ENCODE results near the gene EP300.
"Not testable (repeated sequence)": the region's sequence is repeated elsewhere in the genome, so short reads cannot be mapped to it uniquely, and the experiment has no call there.

The EP300 gene

DNA sequence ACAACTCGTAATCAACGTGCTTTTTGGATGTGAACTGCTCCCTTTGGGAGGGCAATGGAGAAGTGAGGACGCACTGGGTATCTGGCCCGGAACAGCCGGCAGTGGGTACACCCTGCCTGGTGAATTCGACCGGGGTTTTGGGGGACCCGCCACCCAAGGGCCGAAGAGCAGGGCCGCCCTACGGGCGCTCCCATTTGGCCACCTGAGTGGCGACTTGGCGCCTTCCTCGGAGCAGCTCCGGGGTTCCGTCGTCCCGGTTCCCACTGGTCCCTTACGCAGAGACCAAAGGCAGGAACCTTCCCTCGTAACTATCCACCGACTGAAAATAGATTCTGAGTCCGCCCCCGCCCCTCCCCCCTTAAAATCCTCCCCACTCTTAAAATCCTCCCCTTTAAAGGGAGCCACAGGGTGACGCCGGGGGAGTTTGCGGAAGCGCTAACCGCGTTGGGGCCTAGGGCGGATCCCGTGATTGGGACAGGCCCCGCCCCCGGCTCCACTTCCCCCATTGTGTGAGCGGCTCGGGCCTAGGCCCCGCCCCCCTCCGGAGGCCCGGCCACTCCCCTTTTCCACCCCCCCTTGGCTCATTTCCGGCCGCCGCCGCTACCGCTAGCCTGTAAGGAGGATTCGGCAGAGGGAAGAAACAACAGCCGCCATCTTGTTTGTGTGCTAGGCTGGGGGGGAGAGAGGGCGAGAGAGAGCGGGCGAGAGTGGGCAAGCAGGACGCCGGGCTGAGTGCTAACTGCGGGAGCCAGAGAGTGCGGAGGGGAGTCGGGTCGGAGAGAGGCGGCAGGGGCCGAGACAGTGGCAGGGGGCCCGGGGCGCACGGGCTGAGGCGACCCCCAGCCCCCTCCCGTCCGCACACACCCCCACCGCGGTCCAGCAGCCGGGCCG, 1.0 kb upstream of the EP300 start:
- DNase-seq = peak; percentile 89

- DNase-seq = no peak
Observed at GRCh38 chr22:41092847-41093411, 537 bp downstream of the EP300 start.

GRCh38 chr22:41094041-41094593, 1.7 kb downstream of the EP300 start:
- peak; percentile 10 for DNase-seq

GRCh38 chr22:41096391-41096790, 4.0 kb downstream of the EP300 start:
- DNase-seq = no peak

- no peak for DNase-seq
Observed at GRCh38 chr22:41096841-41097240, 4.4 kb downstream of the EP300 start.

DNA sequence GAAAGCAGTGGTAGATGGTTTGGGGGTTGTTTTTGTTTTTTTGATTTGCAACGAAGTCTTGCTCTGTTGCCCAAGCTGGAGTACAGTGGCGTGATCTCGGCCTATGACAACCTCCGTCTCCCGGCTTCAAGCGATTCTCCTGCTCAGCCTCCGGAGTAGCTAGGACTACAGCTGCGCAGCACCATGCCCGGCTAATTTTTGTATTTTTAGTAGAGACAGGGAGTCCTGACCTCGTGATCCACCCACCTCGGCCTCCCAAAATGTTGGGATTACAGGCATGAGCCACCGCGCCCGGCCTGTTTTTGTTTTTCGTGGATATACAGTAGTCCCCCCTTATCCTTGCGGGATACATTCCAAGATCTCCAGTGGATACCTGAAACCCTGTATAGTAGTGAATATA, 6.6 kb downstream of the EP300 start:
- DNase-seq = no peak

DNA sequence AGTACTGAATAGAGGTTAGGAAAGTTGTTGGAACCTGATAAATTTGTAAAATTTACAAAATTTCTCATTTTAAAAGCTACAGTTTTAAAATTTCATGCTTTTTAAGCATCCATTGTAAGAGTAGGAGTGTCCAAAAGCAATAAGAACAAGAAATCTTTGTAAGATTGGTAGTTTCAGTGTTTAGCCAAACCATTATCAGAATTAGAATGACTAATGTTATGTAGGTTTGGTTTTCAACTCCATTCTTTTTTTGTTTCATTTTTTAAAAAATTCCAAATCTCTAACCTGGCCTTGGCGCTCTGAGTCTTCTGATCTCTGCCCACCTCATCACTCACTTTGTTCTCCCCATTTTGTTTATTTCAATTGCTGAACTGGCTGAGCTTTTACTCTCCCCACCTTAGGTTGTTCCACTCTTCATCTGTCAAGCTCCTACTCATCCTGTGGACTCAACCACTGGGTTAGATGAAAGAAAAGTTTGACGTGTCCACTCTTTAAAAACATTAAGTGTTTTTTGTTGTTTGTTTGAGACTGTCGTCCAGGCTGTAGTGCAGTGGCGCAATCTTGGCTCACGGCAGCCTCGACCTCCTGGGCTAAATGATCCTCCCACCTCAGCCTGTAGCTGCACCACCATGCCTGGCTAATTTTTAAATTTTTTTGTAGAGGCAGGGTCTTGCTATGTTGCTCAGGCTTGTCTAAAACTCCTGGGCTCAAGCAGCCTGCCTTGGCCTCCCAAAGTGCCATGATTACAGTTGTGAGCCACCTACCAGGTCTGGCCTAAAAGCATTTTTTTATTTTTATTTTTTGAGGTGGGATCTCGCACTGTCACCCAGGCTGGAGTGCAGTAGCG, 14.0 kb downstream of the EP300 start:
- no peak for DNase-seq

DNA sequence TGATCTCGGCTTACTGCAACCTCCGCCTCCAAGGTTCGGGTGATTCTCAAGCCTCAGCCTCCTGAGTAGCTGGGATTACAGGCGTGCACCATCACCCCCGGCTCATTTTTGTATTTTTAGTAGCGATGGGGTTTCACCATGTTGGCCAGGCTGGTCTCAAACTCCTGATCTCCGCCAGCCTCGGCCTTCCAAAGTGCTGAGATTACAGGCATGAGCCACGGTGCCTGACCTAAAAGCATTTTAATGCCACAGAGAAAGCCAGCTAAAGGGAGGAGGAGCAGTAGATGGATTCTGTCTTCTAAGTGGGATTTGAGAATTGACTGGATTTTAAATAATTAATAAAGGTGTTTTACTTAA, 14.6 kb downstream of the EP300 start:
- DNase-seq = not testable (repeated sequence)

GRCh38 chr22:41110968-41111367, 18.6 kb downstream of the EP300 start:
- no peak for DNase-seq

GRCh38 chr22:41116342-41116741, 23.9 kb downstream of the EP300 start:
- no peak for DNase-seq

DNA sequence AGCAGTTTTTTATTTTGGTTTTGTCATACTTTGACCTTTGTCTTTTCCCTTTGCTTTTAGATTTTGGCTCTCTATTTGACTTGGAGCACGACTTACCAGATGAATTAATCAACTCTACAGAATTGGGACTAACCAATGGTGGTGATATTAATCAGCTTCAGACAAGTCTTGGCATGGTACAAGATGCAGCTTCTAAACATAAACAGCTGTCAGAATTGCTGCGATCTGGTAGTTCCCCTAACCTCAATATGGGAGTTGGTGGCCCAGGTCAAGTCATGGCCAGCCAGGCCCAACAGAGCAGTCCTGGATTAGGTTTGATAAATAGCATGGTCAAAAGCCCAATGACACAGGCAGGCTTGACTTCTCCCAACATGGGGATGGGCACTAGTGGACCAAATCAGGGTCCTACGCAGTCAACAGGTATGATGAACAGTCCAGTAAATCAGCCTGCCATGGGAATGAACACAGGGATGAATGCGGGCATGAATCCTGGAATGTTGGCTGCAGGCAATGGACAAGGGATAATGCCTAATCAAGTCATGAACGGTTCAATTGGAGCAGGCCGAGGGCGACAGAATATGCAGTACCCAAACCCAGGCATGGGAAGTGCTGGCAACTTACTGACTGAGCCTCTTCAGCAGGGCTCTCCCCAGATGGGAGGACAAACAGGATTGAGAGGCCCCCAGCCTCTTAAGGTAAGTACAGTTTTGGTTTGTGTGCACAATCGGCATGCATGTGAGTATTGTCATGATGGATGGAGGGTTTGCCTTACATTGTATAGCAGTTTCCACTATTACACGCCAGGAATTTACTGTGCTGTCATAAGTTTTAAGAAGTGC, 25.0 kb downstream of the EP300 start:
- DNase-seq = no peak

GRCh38 chr22:41123151-41123550, 30.8 kb downstream of the EP300 start:
- no peak for DNase-seq

DNA sequence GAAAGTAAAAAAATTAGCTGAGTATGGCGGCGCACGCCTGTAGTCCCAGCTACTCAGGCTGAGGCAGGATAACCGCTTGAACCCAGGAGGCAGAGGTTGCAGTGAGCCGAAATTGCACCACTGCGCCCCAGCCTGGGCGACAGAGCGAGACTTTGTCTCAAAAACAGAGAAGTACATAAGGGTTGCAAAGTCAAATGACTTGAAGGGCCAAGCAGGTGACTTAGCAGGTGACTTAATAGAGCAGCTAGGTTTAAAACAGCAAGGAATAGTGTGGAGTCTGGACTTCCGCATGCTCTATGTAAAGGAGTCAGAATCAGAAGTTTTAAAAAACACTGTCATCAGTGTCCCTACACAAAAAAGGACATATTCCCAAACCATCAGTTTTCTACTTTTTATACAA, 31.7 kb downstream of the EP300 start:
- no peak for DNase-seq

- DNase-seq = no peak
Observed at GRCh38 chr22:41127451-41127850, 35.1 kb downstream of the EP300 start.

DNA sequence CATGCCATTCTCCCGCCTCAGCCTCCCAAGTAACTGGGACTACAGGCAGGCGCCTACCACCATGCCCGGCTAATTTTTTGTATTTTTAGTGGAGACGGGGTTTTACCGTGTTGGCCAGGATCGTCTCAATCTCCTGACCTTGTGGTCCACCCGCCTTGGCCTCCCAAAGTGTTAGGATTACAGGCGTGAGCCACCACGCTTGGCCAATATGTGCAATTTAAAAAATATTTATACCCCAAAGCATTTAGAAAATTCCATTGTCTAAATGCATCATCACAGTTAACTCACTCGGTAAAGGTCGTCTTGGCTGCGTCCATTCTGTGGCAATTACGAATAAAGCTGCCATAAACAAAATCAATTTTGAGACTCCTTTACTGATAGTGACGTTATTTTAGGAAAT, 36.2 kb downstream of the EP300 start:
- DNase-seq = no peak

GRCh38 chr22:41132550-41132949, 40.2 kb downstream of the EP300 start:
- no peak for DNase-seq

- DNase-seq = no peak
Observed at GRCh38 chr22:41140365-41140957, 48.1 kb downstream of the EP300 start.

DNA sequence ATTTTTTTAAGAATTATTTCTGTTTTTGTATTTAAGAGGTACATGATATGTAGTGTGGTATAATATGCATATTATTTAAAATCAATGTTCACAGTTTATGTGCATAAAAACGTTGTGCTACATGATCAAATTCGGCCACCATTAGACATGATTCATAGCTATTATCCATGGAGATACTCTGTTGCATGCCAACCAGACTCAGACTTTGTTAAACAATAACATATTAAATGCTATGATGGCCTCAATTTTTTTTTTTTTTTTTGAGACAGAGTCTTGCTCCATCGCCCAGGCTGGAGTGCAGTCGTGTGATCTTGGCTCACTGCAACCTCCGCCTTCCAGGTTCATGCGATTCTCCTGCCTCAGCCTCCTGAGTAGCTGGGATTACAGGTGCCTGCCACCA, 53.5 kb downstream of the EP300 start:
- not testable (repeated sequence) for DNase-seq

DNA sequence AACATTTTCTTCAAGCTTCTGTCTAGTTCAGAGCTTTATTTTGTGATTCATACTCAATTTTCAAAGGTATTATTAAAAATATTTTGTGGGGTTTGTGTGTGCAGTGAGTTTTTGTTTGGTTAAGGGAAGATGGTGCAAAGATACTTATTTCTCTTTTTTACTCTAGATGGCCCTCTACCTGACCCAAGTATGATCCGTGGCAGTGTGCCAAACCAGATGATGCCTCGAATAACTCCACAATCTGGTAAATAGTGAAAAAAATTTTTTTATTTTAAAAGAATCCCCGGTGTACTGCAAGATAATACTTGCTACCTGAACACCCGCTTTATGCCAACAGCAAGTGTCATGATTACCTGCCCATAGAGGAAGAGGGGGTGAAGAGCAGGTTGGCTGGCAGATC, 54.2 kb downstream of the EP300 start:
- DNase-seq = no peak

DNA sequence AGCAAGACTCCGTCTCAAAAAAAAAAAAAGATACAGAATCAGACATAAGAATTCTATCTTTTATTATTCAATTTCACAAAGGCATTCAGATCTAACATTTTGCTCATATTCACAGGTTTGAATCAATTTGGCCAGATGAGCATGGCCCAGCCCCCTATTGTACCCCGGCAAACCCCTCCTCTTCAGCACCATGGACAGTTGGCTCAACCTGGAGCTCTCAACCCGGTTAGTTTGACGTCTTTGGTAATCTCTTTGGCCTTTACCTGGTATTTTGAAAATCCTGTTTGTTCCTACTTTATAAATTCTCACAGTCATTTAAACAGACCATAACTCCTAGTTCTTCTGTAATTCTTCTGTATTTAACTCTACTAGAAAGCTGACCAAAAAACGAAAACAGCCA, 55.3 kb downstream of the EP300 start:
- DNase-seq = no peak

DNA sequence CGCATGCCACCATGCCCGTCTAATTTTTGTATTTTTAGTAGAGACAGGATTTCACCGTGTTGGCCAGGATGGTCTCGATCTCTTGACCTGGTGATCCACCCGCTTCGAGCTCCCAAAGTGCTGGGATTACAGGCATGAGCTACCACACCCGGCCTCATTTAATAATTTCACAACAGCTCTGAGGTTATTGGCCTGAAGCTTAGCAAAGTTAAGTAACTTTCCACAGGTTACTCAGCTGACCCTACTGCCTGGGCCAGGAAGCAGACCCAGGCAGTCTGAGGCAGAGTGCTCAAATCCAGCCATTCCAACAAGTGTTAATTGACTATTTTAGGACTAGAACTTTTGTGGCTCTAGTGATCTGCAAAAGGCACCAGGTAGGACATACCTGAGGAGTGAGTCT, 60.5 kb downstream of the EP300 start:
- no peak for DNase-seq

DNA sequence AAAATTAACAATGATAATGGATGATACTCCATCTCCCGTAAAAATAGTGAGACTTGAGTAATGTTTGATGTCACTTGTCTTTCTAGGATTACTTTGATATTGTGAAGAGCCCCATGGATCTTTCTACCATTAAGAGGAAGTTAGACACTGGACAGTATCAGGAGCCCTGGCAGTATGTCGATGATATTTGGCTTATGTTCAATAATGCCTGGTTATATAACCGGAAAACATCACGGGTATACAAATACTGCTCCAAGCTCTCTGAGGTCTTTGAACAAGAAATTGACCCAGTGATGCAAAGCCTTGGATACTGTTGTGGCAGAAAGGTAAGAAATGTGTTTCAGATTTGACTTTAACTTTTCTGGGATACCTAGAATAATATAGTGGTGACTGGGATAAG, 64.7 kb downstream of the EP300 start:
- no peak for DNase-seq

Data from DMS 273 treated with DMSO at 0.1 percent for 48 hours (cell line).